T-cell (primary cell): ENCODE results near the gene SLCO2A1. TPM values are rescaled to one million over a fixed set of nuclear protein-coding genes. Genes with fewer than 3 reads are reported as not detected.
A peak's percentile ranks its signal among the peaks of the same experiment; 100 is the strongest.

Experiments
- ATAC-seq, 4 experiments: fragments of 200-7000 bp in 3 of 4; fragments of 150-1000 bp in 1 of 4; cut with Tn5 transposase; replicated peaks in 1 of 4; 1 replicate in 3 of 4; 2 replicates in 1 of 4; pipeline ENCODE4 v1.10.0; 2021; ENCODE audit warnings: moderate library complexity in 3 of 4, mild to moderate bottlenecking in 2 of 4, moderate number of reproducible peaks in 1 of 4
- CTCF ChIA-PET, 2 donors: fragments of 300-600 bp; sonication (Branson Sonifier 250); formaldehyde crosslinking; loops; one replicate each; lab custom pipeline; 2022; ENCODE audit warnings: antibody characterized with exemption in 2 of 2; lab: Charles Lee
- POLR2A ChIA-PET, 2 donors: fragments of 300-600 bp; sonication (Branson Sonifier 250); formaldehyde crosslinking; loops; one replicate each; lab custom pipeline; 2022; ENCODE audit warnings: antibody characterized with exemption in 2 of 2; lab: Charles Lee
- DNase-seq, 35 experiments: peaks; one replicate each; pipeline versions ENCODE4 v3.0.0 to v3.0.0-alpha.2; 2013 to 2023
- H3K27ac ChIP-seq: one replicate; pipeline ENCODE4 v1.5.1; 2013; ENCODE audit warnings: low read length
- H3K27me3 ChIP-seq, 2 experiments: replicated peaks in 1 of 2; 1 replicate in 1 of 2; 2 replicates in 1 of 2; pipeline versions ENCODE4 v1.6.1 to v1.7.0; 2013; ENCODE audit warnings: low read length in 1 of 2, mixed read lengths in 1 of 2; ENCODE audit not compliant: control insufficient read depth in 2 of 2, insufficient read depth in 2 of 2; ENCODE audit errors: extremely low read depth in 1 of 2
- H3K36me3 ChIP-seq, 2 donors: 1 replicate in 1 of 2; 2 replicates in 1 of 2; pipeline versions ENCODE4 v1.6.1 to v1.7.0; 2013; ENCODE audit warnings: low read length in 1 of 2; ENCODE audit not compliant: control insufficient read depth in 2 of 2, insufficient read depth in 1 of 2; ENCODE audit errors: extremely low read depth in 1 of 2
- H3K4me1 ChIP-seq, 2 experiments: 1 replicate in 1 of 2; 2 replicates in 1 of 2; pipeline versions ENCODE4 v1.6.1 to v1.7.0; 2013; ENCODE audit warnings: low read length in 2 of 2, mixed read lengths in 1 of 2; ENCODE audit not compliant: insufficient read depth in 2 of 2, control insufficient read depth in 1 of 2; ENCODE audit errors: extremely low read depth in 1 of 2
- H3K4me3 ChIP-seq, 2 donors: 1 replicate in 1 of 2; 2 replicates in 1 of 2; pipeline versions ENCODE4 v1.5.1 to v1.7.0; 2013; ENCODE audit warnings: mild to moderate bottlenecking in 2 of 2, low read length in 1 of 2, moderate library complexity in 1 of 2; ENCODE audit not compliant: control insufficient read depth in 1 of 2; ENCODE audit errors: extremely low read depth in 1 of 2
- H3K9me3 ChIP-seq: 2 replicates; pipeline ENCODE4 v1.7.0; 2013
- H3K27ac Mint-ChIP-seq, 2 donors: one replicate each; pipeline ENCODE4 v1.8.0; 2020 to 2021; ENCODE audit warnings: mild to moderate bottlenecking in 2 of 2, mixed read lengths in 2 of 2
- H3K27me3 Mint-ChIP-seq, 2 donors: one replicate each; pipeline ENCODE4 v1.8.0; 2021 to 2022; ENCODE audit warnings: mixed read lengths in 2 of 2
- H3K36me3 Mint-ChIP-seq: one replicate; pipeline ENCODE4 v1.8.0; 2021; ENCODE audit warnings: mixed read lengths
- H3K4me1 Mint-ChIP-seq, 3 donors: one replicate each; pipeline ENCODE4 v1.8.0; 2020 to 2022; ENCODE audit warnings: mixed read lengths in 3 of 3, mild to moderate bottlenecking in 1 of 3
- H3K4me3 Mint-ChIP-seq, 3 donors: one replicate each; pipeline ENCODE4 v1.8.0; 2020 to 2022; ENCODE audit warnings: mild to moderate bottlenecking in 3 of 3, mixed read lengths in 3 of 3, moderate library complexity in 3 of 3
- H3K9me3 Mint-ChIP-seq, 3 donors: one replicate each; pipeline ENCODE4 v1.8.0; 2020 to 2022; ENCODE audit warnings: mixed read lengths in 3 of 3
- WGBS: methylation state at CpG from one replicate; pipeline ENCODE4 v1.1.5; 2013; ENCODE audit warnings: missing lambda C conversion rate; ENCODE audit not compliant: insufficient coverage; 5-methylcytosine and 5-hydroxymethylcytosine counted together
- total RNA-seq, 35 experiments: library from RNA in 6 of 35; stranded (reverse) in 6 of 35; fragments of 120-200 nt in 1 of 35; gene quantifications; one replicate each; pipeline versions ENCODE4 v1.2.1 to v1.2.4 and lab custom pipeline; 2013 to 2026

Gene SLCO2A1
- total RNA-seq, 5 donors from 2014 or later (not counting 1 experiment from before 2014, with no cell fraction given) = 0.18 to 0.39 (median 0.25) TPM; not detected in 2

DNA sequence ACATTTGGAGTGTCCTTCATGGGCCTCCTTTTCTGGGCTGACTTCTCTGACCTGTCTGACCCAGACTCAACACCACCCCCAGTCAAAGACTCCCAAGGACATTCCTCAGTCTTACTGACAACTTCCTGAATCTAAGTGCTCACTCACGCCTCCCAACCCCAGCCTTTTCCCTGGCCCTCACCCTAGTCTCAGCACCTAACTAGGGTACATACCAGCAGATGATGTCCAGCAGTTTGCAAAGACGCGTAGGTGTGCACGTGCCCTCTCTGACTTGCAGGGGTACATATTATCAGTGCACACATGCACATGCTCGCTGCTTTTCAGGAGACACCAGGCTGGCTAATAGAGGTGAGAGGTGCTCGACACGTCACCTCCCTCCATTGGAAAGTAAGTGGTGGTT lies 38.7 kb upstream of the SLCO2A1 start:
- no peak overlapping the region for H3K4me3 ChIP-seq
- POLR2A ChIA-PET = no interaction called here
- no peak for ATAC-seq
- no peaks in the 10 kb centered on the region for H3K4me1 Mint-ChIP-seq
- no peak for DNase-seq
- CTCF ChIA-PET = no interaction called here
- no peaks in the 10 kb centered on the region for H3K36me3 Mint-ChIP-seq
- no peak overlapping the region for H3K27ac ChIP-seq
- no peaks in the 10 kb centered on the region for H3K36me3 ChIP-seq
- H3K9me3 Mint-ChIP-seq = no peaks in the 10 kb centered on the region
- no peaks in the 10 kb centered on the region for H3K27me3 Mint-ChIP-seq
- no peaks in the 10 kb centered on the region for H3K9me3 ChIP-seq
- no peaks in the 10 kb centered on the region for H3K4me1 ChIP-seq
- no peak overlapping the region for H3K27ac Mint-ChIP-seq
- 84% methylated on average over 4 of the region's 7 CpGs for WGBS
- no peaks in the 10 kb centered on the region for H3K27me3 ChIP-seq
- H3K4me3 Mint-ChIP-seq = no peak overlapping the region

DNA sequence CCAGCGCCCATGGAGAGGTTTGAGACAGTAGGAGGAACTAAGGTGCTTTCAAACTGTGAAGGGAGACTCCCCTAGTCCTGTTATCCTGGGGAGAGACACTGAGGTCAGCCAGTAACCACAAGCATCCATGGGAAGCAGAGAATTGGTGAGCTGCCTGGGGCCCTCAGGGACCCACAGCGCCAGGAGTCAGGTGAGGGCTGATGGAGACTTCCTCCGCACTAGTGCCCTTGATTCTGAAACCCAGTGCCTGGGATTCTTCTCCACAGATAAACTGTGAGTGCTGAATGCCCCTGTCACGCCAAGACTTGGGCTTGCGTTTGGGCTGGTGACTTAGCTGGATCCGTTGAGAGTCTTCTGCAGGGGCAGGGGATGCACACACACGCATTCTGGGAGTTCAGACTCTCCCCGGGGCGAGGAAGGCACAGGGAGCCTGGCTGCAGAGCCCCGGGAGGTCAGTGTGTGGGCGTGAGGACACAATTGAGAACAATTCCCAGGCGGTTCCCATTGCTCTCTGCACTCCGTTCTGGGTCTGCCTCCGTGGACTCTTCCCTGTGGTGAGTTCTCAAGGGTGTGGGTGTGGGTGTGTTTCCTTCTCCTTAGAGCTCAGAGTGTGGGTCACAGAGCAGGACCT lies 37.9 kb upstream of the SLCO2A1 start:
- H3K4me3 Mint-ChIP-seq = no peak overlapping the region
- H3K9me3 Mint-ChIP-seq = no peaks in the 10 kb centered on the region
- Histone ChIP-seq H3K36me3 (no peaks in the 10 kb centered on the region), H3K9me3 (no peaks in the 10 kb centered on the region), H3K27ac (no peak overlapping the region), H3K27me3 (no peaks in the 10 kb centered on the region), H3K4me1 (no peaks in the 10 kb centered on the region), H3K4me3 (no peak overlapping the region)
- POLR2A ChIA-PET = no interaction called here
- CTCF ChIA-PET = no interaction called here
- H3K27ac Mint-ChIP-seq = no peak overlapping the region
- no peaks in the 10 kb centered on the region for H3K36me3 Mint-ChIP-seq
- 75% methylated on average over 10 of the region's 14 CpGs for WGBS
- ATAC-seq = no peak
- no peaks in the 10 kb centered on the region for H3K27me3 Mint-ChIP-seq
- no peak for DNase-seq
- H3K4me1 Mint-ChIP-seq = no peaks in the 10 kb centered on the region

DNA sequence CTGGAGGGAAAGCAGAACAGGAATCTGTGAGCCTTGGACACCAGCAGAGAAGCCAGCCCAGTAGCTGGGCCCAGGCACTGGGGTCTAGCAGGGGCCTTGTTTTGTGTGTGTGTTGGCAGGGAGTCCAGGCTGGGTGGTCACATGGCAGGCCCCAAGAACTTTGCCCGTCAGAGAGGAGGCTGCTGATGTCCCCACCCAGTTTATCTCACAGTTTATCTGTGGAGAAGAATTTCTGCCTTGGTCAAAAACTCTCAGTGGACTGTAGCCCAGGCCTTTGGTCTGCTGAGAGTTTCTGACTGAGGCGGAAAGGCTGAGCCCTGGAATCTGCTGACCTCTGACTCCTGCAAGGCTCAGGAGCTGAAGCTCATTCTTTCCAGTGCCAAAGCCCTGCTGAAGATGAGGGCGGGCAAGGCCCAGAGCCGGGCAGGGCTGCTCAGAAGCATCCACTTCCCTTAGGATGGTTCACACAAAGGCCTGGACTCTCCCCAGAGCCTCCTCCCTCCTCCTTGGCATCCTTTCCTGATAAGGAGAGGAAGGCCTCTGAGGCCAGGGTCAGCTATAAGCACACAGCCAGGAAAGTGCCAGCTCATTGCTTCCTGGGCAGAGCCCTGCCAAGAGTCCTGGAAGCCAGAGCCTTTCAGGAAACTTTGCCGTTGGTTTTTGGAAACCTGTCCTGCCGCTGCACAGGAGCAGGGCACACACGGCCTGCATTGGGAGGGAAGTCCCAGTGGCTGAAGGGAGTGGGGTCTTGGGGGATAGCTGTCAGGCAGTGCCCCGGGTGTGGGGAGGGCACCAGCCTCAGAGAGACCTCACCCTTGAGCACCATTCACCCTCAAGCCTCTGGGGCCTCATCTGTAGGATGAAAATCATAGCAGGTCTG lies 37.2 kb upstream of the SLCO2A1 start:
- Mint-ChIP-seq H3K27me3 (no peaks in the 10 kb centered on the region), H3K4me3 (no peak overlapping the region), H3K4me1 (no peaks in the 10 kb centered on the region), H3K9me3 (no peaks in the 10 kb centered on the region), H3K36me3 (no peaks in the 10 kb centered on the region), H3K27ac (no peak overlapping the region)
- no peak for ATAC-seq
- ChIA-PET POLR2A (no interaction called here), CTCF (no interaction called here)
- no peaks in the 10 kb centered on the region for H3K4me1 ChIP-seq
- no peaks in the 10 kb centered on the region for H3K36me3 ChIP-seq
- no peak overlapping the region for H3K4me3 ChIP-seq
- no peaks in the 10 kb centered on the region for H3K9me3 ChIP-seq
- no peak overlapping the region for H3K27ac ChIP-seq
- no peaks in the 10 kb centered on the region for H3K27me3 ChIP-seq
- 94% methylated on average over 4 of the region's 8 CpGs for WGBS
- peak in 1 of 35 experiments; percentile 1 for DNase-seq

- H3K27me3 ChIP-seq = peaks cover 0 to under 1% of the 10 kb centered on the region in 2 experiments
- Mint-ChIP-seq H3K36me3 (no peaks in the 10 kb centered on the region), H3K4me3 (no peak overlapping the region), H3K9me3 (no peaks in the 10 kb centered on the region), H3K27ac (no peak overlapping the region), H3K4me1 (no peaks in the 10 kb centered on the region), H3K27me3 (no peaks in the 10 kb centered on the region)
- ATAC-seq = no peak
- H3K27ac ChIP-seq = no peak overlapping the region
- DNase-seq = no peak
- ChIA-PET CTCF (no interaction called here), POLR2A (no interaction called here)
- 79% methylated on average over 6 of the region's 7 CpGs for WGBS
- no peaks in the 10 kb centered on the region for H3K4me1 ChIP-seq
- no peaks in the 10 kb centered on the region for H3K9me3 ChIP-seq
- no peaks in the 10 kb centered on the region for H3K36me3 ChIP-seq
- H3K4me3 ChIP-seq = no peak overlapping the region
Observed at GRCh38 chr3:134066158-134066541, 36.4 kb upstream of the SLCO2A1 start.

DNA sequence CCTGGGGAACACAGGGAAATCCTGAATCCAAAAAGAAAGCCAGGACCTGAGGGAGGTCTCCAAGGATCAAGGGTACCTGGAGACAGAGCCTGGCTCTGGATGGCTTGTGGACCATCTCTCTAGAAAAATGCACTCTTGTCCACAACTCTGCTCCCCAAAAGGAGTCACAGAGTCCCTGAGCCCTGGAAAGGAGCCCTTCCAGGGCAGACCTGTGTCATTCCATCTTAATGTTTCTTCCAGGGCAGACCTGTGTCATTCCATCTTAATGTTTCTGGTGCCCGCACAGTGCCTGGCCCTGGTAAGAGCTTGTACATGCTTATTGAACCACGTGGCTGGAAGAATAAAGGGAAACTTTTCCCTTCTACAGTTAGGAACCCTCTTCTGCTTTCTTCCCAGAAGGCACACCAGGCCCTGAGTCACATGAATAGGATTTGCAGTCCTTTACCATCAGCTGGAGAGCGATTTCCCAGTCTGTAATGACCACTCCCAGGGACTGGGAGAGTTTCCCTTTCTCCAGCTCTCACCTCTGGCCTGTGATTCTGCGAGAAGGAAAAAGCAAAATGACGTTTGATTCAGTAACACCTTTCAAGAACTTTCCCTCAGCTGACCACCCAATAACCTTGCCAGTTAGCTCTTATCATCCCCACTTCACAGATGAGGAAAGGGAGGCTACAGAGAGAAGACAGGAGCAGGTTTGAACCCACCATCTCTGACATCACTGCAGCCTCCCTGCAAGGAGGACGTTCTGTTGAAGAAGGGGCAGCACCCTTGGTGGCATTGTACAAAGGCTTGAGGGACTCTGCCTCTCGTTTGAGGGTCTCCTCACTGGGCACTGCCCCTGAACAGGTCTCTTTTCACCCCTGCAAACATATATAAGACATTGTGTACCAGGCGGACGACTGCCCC lies 35.8 kb upstream of the SLCO2A1 start:
- WGBS = 51% methylated on average over 5 of the region's 9 CpGs

DNA sequence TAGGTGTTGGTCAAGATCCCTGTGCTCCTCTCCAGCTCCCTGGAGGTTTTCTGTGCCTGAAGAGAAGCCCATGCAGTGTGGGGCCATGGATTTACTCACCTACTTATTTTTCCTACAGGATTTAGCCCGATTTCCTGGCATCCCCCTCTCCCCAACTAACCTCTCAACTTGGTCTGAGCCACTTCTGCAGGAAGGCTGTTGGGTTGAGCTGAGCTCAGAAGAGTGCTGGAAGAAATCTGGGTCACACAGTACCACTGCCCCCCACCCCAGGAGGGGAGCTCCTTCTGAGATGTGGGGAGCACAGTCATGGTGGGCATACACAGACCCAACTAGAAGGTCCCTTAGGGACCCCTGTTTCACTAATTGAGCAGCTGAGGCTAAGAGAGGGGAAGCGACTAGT lies 34.4 kb upstream of the SLCO2A1 start:
- Histone ChIP-seq H3K4me1 (no peaks in the 10 kb centered on the region), H3K9me3 (no peaks in the 10 kb centered on the region), H3K4me3 (no peak overlapping the region), H3K36me3 (no peaks in the 10 kb centered on the region), H3K27me3 (peaks cover 0 to 4% of the 10 kb centered on the region in 2 experiments), H3K27ac (no peak overlapping the region)
- Mint-ChIP-seq H3K9me3 (no peaks in the 10 kb centered on the region), H3K27ac (peak overlapping the region in 1 of 2 donors; percentile 44), H3K4me1 (no peaks in the 10 kb centered on the region), H3K36me3 (no peaks in the 10 kb centered on the region), H3K4me3 (no peak overlapping the region), H3K27me3 (peaks cover 0 to 4% of the 10 kb centered on the region in 2 donors)
- CTCF ChIA-PET = no interaction called here
- WGBS = no CpG with 5 or more reads among the region's 2 CpGs
- no peak for ATAC-seq
- DNase-seq = no peak
- POLR2A ChIA-PET = no interaction called here

More for the DNA sequence above, 35.8 kb upstream of the SLCO2A1 start:
- peaks cover 0 to 4% of the 10 kb centered on the region in 2 experiments for H3K27me3 ChIP-seq
- H3K9me3 Mint-ChIP-seq = no peaks in the 10 kb centered on the region
- H3K27me3 Mint-ChIP-seq = no peaks in the 10 kb centered on the region
- no peak overlapping the region for H3K27ac ChIP-seq
- CTCF ChIA-PET = no interaction called here
- H3K27ac Mint-ChIP-seq = no peak overlapping the region
- no peaks in the 10 kb centered on the region for H3K36me3 ChIP-seq
- H3K4me1 Mint-ChIP-seq = no peaks in the 10 kb centered on the region
- peak in 1 of 35 experiments; percentile 0 for DNase-seq
- H3K4me1 ChIP-seq = no peaks in the 10 kb centered on the region
- H3K9me3 ChIP-seq = no peaks in the 10 kb centered on the region
- no peak overlapping the region for H3K4me3 Mint-ChIP-seq
- ATAC-seq = no peak
- H3K36me3 Mint-ChIP-seq = no peaks in the 10 kb centered on the region
- H3K4me3 ChIP-seq = no peak overlapping the region
- POLR2A ChIA-PET = no interaction called here
